HepG2 (cell line): ENCODE results near the gene CBX2. TPM values are rescaled to one million over a fixed set of nuclear protein-coding genes. Genes with fewer than 3 reads are reported as not detected.

Source experiments
- AHDC1 ChIP-seq: sonication (generic); formaldehyde crosslinking; IDR thresholded peaks from 2 replicates; pipeline ENCODE4 v1.5.1; 2020; ENCODE audit warnings: mild to moderate bottlenecking, missing genetic modification reagents, borderline replicate concordance
- ARNT2 ChIP-seq: sonication (generic); formaldehyde crosslinking; IDR thresholded peaks from 2 replicates; pipeline ENCODE4 v1.8.0; 2022; ENCODE audit warnings: mild to moderate bottlenecking, low read depth, missing genetic modification reagents, moderate library complexity
- FIP1L1 ChIP-seq: fragments of 200-400 bp; formaldehyde crosslinking; IDR thresholded peaks from 2 replicates; pipeline ENCODE4 v1.6.1; 2018; ENCODE audit warnings: low read depth, mild to moderate bottlenecking, low read length, moderate library complexity, borderline replicate concordance; ENCODE audit not compliant: insufficient read depth
- GABPB1 ChIP-seq: IDR thresholded peaks from 2 replicates; pipeline ENCODE4 v1.6.1; 2016; ENCODE audit warnings: mild to moderate bottlenecking, missing genetic modification reagents, moderate library complexity, missing compliant biosample characterization
- KAT2B ChIP-seq: fragments of 150-350 bp; IDR thresholded peaks from 2 replicates; pipeline ENCODE4 v1.6.1; 2014; ENCODE audit warnings: low read depth, low read length, borderline replicate concordance
- LCORL ChIP-seq, 2 experiments: fragments of 450-650 bp in 1 of 2; sonication (generic) in 1 of 2; formaldehyde crosslinking in 1 of 2; IDR thresholded peaks; 2 replicates each; pipeline versions ENCODE4 v1.5.0 to v1.6.1; 2017 to 2020; ENCODE audit warnings: antibody characterized with exemption in 1 of 2, missing genetic modification reagents in 1 of 2
- MEF2D ChIP-seq: sonication (generic); formaldehyde crosslinking; IDR thresholded peaks from 2 replicates; pipeline ENCODE4 v1.5.1; 2020; ENCODE audit warnings: mild to moderate bottlenecking, missing genetic modification reagents
- PTBP1 ChIP-seq: fragments of 200-400 bp; formaldehyde crosslinking; IDR thresholded peaks from 2 replicates; pipeline ENCODE4 v1.6.1; 2018; ENCODE audit warnings: low read length, low read depth; ENCODE audit not compliant: poor library complexity, severe bottlenecking
- RNF2 ChIP-seq: fragments of 450-650 bp; conservative IDR thresholded peaks from 2 replicates; pipeline ENCODE4 v1.6.1; 2016; ENCODE audit warnings: low read depth
- WIZ ChIP-seq: sonication (generic); formaldehyde crosslinking; IDR thresholded peaks from 2 replicates; pipeline ENCODE4 v1.5.1; 2020; ENCODE audit warnings: mild to moderate bottlenecking, missing genetic modification reagents
- ZNF136 ChIP-seq: sonication (generic); formaldehyde crosslinking; IDR thresholded peaks from 2 replicates; pipeline ENCODE4 v1.8.1; 2022; ENCODE audit warnings: low read depth, mild to moderate bottlenecking, moderate library complexity, missing genetic modification reagents
- ZNF160 ChIP-seq: sonication (generic); formaldehyde crosslinking; IDR thresholded peaks from 2 replicates; pipeline ENCODE4 v1.8.0; 2022; ENCODE audit warnings: mild to moderate bottlenecking, inconsistent platforms, missing genetic modification reagents
- ZNF331 ChIP-seq: sonication (generic); formaldehyde crosslinking; IDR thresholded peaks from 2 replicates; pipeline ENCODE4 v1.4.0; 2020; ENCODE audit warnings: missing genetic modification reagents
- ZNF362 ChIP-seq: sonication (generic); formaldehyde crosslinking; IDR thresholded peaks from 2 replicates; pipeline ENCODE4 v1.4.0; 2020; ENCODE audit warnings: missing genetic modification reagents, mild to moderate bottlenecking, borderline replicate concordance
- ZNF501 ChIP-seq: sonication (generic); formaldehyde crosslinking; IDR thresholded peaks from 2 replicates; pipeline ENCODE4 v1.5.1; 2020; ENCODE audit warnings: mild to moderate bottlenecking, moderate library complexity, missing genetic modification reagents
- ZNF513 ChIP-seq: sonication (generic); formaldehyde crosslinking; conservative IDR thresholded peaks from 2 replicates; pipeline ENCODE4 v1.5.0; 2020; ENCODE audit warnings: missing genetic modification reagents
- ZNF704 ChIP-seq: sonication (generic); formaldehyde crosslinking; IDR thresholded peaks from 2 replicates; pipeline ENCODE4 v1.8.1; 2023; ENCODE audit warnings: mild to moderate bottlenecking, inconsistent platforms, moderate library complexity, missing genetic modification reagents, borderline replicate concordance
- ZNF768 ChIP-seq: sonication (generic); formaldehyde crosslinking; IDR thresholded peaks from 2 replicates; pipeline ENCODE4 v1.4.0; 2020; ENCODE audit warnings: missing genetic modification reagents
- ZNF790 ChIP-seq: sonication (generic); formaldehyde crosslinking; IDR thresholded peaks from 2 replicates; pipeline ENCODE4 v1.8.0; 2022; ENCODE audit warnings: missing genetic modification reagents, mild to moderate bottlenecking, borderline replicate concordance
- polyA plus RNA-seq, 8 experiments: library from polyadenylated mRNA; depleted of rRNA in 3 of 8; stranded (reverse) in 7 of 8; unstranded in 1 of 8; fragments of >200 nt; fragmentation: Illumina TruSeq in 4 of 8; extraction: Trizol in 4 of 8; gene quantifications; 2 replicates each; pipeline versions ENCODE4 v1.2.1 to v1.2.3, GENCODE V29; 2011 to 2016; ENCODE audit warnings: low read depth in 4 of 8, missing spikeins in 1 of 8, mixed read lengths in 1 of 8; ENCODE audit not compliant: insufficient read depth in 1 of 8
- total RNA-seq, 5 experiments: library from RNA; depleted of rRNA; stranded (reverse); fragments of >200 nt; fragmentation: Illumina TruSeq; extraction: Trizol; gene quantifications; 2 replicates each; pipeline ENCODE4 v1.2.3, GENCODE V29; 2016; ENCODE audit warnings: low read depth in 1 of 5

The CBX2 gene
- total and polyA plus RNA-seq, 2 of the 13 experiments (the other 11 are each of a cell fraction or from before 2014, with no cell fraction given), result 14.5 to 31.1 TPM

GRCh38 chr17:79821331-79822095 is 43.6 kb downstream of the CBX2 start (continued):
- TF ChIP-seq ZNF362 (CRISPR knock-in tag), result no peak
- no peak for TF ChIP-seq ZNF501 (CRISPR knock-in tag)
- no peak for TF ChIP-seq ZNF790 (CRISPR knock-in tag)
- no peak for TF ChIP-seq RNF2
- TF ChIP-seq ZNF136 (CRISPR knock-in tag), result no peak
- no peak; the same call in 1 of the 2 replicates for TF ChIP-seq GABPB1 (CRISPR knock-in tag)
- no peak for TF ChIP-seq WIZ
- peak; percentile 53; the same call in 1 of the 2 replicates for TF ChIP-seq KAT2B
- no peak for TF ChIP-seq FIP1L1
- no peak for TF ChIP-seq PTBP1
- TF ChIP-seq ZNF704 (CRISPR knock-in tag), result no peak; the same call in 1 of the 2 replicates
- peak; percentile 93 for TF ChIP-seq AHDC1 (CRISPR knock-in tag)
- TF ChIP-seq ZNF513 (CRISPR knock-in tag), result 0 out of 2 replicates have a peak, but pooled peaks have one; percentile 10
- peak; percentile 46; the same call in 1 of the 2 replicates for TF ChIP-seq ARNT2 (CRISPR knock-in tag)
- TF ChIP-seq ZNF160, result peak; percentile 83; the same call in 1 of the 2 replicates
- TF ChIP-seq ZNF331, result peak; percentile 67; the same call in 1 of the 2 replicates
- TF ChIP-seq MEF2D (CRISPR knock-in tag), result peak; percentile 86; the same call in 1 of the 2 replicates
- TF ChIP-seq ZNF768 (CRISPR knock-in tag), result no peak
- no peak for TF ChIP-seq LCORL (IDR thresholded peaks at IDR 0.05)
- peak; percentile 96 for TF ChIP-seq LCORL (CRISPR knock-in tag; IDR thresholded peaks at IDR 0.05)
